Bronchial epithelial cell (primary cell): ENCODE measurements around the gene RALGPS1. TPM values are rescaled to one million over a fixed set of nuclear protein-coding genes. Genes with fewer than 3 reads are reported as not detected.

Source experiments
- DNase-seq: peaks from one replicate; pipeline ENCODE4 v3.0.0-alpha.2; 2010; ENCODE audit warnings: low read depth
- FAIRE-seq: peaks from 2 replicates; lab custom pipeline; 2011; peaks lifted over from hg19 to GRCh38; lab: Jason Lieb, UNC
- H3K27me3 ChIP-seq: 2 replicates; pipeline ENCODE4 v1.5.1; 2011; ENCODE audit warnings: low read length; ENCODE audit not compliant: control insufficient read depth, insufficient read depth
- H3K36me3 ChIP-seq: 2 replicates; pipeline ENCODE4 v1.5.1; 2011; ENCODE audit warnings: low read length; ENCODE audit not compliant: control insufficient read depth, insufficient read depth
- H3K4me3 ChIP-seq: 2 replicates; pipeline ENCODE4 v1.5.1; 2011; ENCODE audit warnings: mild to moderate bottlenecking, low read depth, low read length, control low read depth
- CTCF ChIP-seq: IDR thresholded peaks from 2 replicates; pipeline ENCODE4 v1.5.1; 2011; ENCODE audit warnings: mild to moderate bottlenecking, moderate library complexity, low read length, control low read depth, inconsistent platforms; ENCODE audit not compliant: insufficient read depth, severe bottlenecking
- total RNA-seq: library from RNA; depleted of rRNA; stranded (reverse); fragments of >200 nt; gene quantifications from 2 replicates; pipeline ENCODE4 v1.2.1, GENCODE V29; 2014

Gene RALGPS1
- total RNA-seq, 1 donor from 2014 or later, result 3.2 TPM

- peak; percentile 62 for FAIRE-seq
- TF ChIP-seq CTCF, result no peak
- Histone ChIP-seq H3K36me3 (no peaks in the 10 kb centered on the region), H3K4me3 (no peak overlapping the region), H3K27me3 (peaks cover 11% of the 10 kb centered on the region)
- peak; percentile 96 for DNase-seq
Measured at GRCh38 chr9:127128341-127129072, 213.9 kb downstream of the RALGPS1 start.

GRCh38 chr9:127129073-127129717 is 214.6 kb downstream of the RALGPS1 start:
- no peaks in the 10 kb centered on the region for H3K36me3 ChIP-seq
- DNase-seq (no peak), FAIRE-seq (no peak)
- H3K4me3 ChIP-seq, result no peak overlapping the region
- peaks cover 4% of the 10 kb centered on the region for H3K27me3 ChIP-seq
- no peak for TF ChIP-seq CTCF

- Histone ChIP-seq H3K27me3 (peaks cover 3% of the 10 kb centered on the region), H3K4me3 (no peak overlapping the region), H3K36me3 (no peaks in the 10 kb centered on the region)
- FAIRE-seq, result peak; percentile 72
- no peak for TF ChIP-seq CTCF
- no peak for DNase-seq
Measured at GRCh38 chr9:127129718-127130085, 215.1 kb downstream of the RALGPS1 start.

- peaks cover 4% of the 10 kb centered on the region for H3K27me3 ChIP-seq
- TF ChIP-seq CTCF, result no peak
- H3K36me3 ChIP-seq, result no peaks in the 10 kb centered on the region
- H3K4me3 ChIP-seq, result no peak overlapping the region
- FAIRE-seq (no peak), DNase-seq (no peak)
Measured at GRCh38 chr9:127130235-127130634, 215.7 kb downstream of the RALGPS1 start.

- peaks cover 2% of the 10 kb centered on the region for H3K27me3 ChIP-seq
- TF ChIP-seq CTCF, result no peak
- FAIRE-seq (no peak), DNase-seq (peak; percentile 94)
- no peak overlapping the region for H3K4me3 ChIP-seq
- no peaks in the 10 kb centered on the region for H3K36me3 ChIP-seq
Measured at GRCh38 chr9:127130661-127131538, 216.3 kb downstream of the RALGPS1 start.
